ENCODE measurements around the gene ZNF148. TPM values are rescaled to one million over a fixed set of nuclear protein-coding genes. Genes with fewer than 3 reads are reported as not detected.

ZNF148 gene
- total RNA-seq, 1 experiment from 2014 or later, result 55.8 TPM

DNA sequence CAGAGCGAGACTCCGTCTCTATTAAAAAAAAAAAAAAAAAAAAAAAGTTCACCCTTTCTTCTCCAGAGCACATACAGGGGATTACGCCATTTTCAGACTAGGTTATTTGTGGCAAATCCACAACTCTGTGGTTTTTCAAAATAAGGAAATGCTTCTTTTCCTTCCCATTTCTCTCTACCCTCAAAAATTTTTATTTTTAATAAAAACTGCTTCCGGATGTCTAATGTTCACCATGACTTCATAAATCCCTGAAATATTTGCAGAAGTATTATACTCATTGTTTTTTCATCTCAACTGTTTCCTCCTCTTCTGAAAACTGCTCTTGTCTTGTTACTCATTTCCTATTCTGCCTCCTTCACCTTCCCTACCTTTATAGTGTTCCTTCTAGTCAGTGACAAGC lies 117.6 kb downstream of the ZNF148 start:
- ChIA-PET CTCF (no interaction called here), POLR2A (interaction anchor here (0.7 kb wide), 1 partner anchor 10 kb away, joined by 4 read pairs; no protein-coding TSS in a partner anchor)
- BruUV-seq (replicated peaks), result no TSS peak
- in situ Hi-C loops (cut with HindIII; ENCODE audit: low pct_unique_long_range_greater_than_20kb, low sequenced_read_pairs) (no loop called here), intact Hi-C loops (cut with micrococcal nuclease; ENCODE audit: unreplicated experiment) (no loop called here)
- TF ChIP-seq POLR2AphosphoS5 (IDR thresholded peaks at IDR 0.05; ENCODE audit: low read depth, low read length), result no peak
- TF ChIP-seq, protein P1, sequence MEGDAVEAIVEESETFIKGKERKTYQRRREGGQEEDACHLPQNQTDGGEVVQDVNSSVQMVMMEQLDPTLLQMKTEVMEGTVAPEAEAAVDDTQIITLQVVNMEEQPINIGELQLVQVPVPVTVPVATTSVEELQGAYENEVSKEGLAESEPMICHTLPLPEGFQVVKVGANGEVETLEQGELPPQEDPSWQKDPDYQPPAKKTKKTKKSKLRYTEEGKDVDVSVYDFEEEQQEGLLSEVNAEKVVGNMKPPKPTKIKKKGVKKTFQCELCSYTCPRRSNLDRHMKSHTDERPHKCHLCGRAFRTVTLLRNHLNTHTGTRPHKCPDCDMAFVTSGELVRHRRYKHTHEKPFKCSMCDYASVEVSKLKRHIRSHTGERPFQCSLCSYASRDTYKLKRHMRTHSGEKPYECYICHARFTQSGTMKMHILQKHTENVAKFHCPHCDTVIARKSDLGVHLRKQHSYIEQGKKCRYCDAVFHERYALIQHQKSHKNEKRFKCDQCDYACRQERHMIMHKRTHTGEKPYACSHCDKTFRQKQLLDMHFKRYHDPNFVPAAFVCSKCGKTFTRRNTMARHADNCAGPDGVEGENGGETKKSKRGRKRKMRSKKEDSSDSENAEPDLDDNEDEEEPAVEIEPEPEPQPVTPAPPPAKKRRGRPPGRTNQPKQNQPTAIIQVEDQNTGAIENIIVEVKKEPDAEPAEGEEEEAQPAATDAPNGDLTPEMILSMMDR (IDR thresholded peaks at IDR 0.05), result no peak
- TF ChIP-seq SIN3A (IDR thresholded peaks at IDR 0.05; ENCODE audit: borderline replicate concordance, insufficient read depth, low read depth, low read length), result no peak
- no peak for TF ChIP-seq TCF7L2 (IDR thresholded peaks at IDR 0.05; ENCODE audit: low read depth, low read length)
- TF ChIP-seq, protein P2, sequence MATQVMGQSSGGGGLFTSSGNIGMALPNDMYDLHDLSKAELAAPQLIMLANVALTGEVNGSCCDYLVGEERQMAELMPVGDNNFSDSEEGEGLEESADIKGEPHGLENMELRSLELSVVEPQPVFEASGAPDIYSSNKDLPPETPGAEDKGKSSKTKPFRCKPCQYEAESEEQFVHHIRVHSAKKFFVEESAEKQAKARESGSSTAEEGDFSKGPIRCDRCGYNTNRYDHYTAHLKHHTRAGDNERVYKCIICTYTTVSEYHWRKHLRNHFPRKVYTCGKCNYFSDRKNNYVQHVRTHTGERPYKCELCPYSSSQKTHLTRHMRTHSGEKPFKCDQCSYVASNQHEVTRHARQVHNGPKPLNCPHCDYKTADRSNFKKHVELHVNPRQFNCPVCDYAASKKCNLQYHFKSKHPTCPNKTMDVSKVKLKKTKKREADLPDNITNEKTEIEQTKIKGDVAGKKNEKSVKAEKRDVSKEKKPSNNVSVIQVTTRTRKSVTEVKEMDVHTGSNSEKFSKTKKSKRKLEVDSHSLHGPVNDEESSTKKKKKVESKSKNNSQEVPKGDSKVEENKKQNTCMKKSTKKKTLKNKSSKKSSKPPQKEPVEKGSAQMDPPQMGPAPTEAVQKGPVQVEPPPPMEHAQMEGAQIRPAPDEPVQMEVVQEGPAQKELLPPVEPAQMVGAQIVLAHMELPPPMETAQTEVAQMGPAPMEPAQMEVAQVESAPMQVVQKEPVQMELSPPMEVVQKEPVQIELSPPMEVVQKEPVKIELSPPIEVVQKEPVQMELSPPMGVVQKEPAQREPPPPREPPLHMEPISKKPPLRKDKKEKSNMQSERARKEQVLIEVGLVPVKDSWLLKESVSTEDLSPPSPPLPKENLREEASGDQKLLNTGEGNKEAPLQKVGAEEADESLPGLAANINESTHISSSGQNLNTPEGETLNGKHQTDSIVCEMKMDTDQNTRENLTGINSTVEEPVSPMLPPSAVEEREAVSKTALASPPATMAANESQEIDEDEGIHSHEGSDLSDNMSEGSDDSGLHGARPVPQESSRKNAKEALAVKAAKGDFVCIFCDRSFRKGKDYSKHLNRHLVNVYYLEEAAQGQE (IDR thresholded peaks at IDR 0.05; ENCODE audit: insufficient read depth in 1 of 2, low read depth in 2 of 2, low read length in 1 of 2), result no peak
- H3K4me1 ChIP-seq (ENCODE audit: control insufficient read depth, insufficient read depth, low read length), result no peaks in the 10 kb centered on the region
- peaks cover 3% of the 10 kb centered on the region; the same call in 1 of the 2 replicates for H3K9me3 ChIP-seq (ENCODE audit: control insufficient read depth, insufficient read depth, low read depth, low read length)
- DNase-seq (ENCODE audit: low read depth, low spot score), result no peak
- ATAC-seq, result no peak
- no peaks in the 10 kb centered on the region for H3K36me3 ChIP-seq (ENCODE audit: control insufficient read depth, insufficient read depth, low read length)
- H3K4me3 ChIP-seq (ENCODE audit: low read depth in 2 of 2, low read length in 2 of 2), result no peak overlapping the region
- no peak overlapping the region for H3K27ac ChIP-seq (ENCODE audit: low read length)
- no peaks in the 10 kb centered on the region for H3K27me3 ChIP-seq (ENCODE audit: control insufficient read depth, insufficient read depth, low read length)

DNA sequence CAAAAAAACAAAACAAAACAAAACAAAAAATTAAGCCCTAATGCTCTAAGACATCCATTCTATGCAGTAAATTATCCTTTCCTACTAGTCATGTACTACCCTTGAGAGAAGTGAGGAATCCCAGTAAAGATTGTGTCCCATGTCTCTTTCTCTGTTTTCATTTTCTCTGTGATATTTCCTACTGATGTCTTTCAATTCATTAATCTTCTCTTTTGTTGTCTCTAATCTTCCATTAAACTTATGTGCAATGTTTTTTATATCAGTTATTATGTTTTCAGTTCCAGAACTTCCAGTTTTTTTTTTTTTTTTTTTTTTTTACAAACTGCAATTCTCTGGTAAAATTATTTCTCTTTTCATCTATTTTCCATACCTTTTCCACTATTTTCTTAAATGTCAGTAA lies 118.5 kb downstream of the ZNF148 start:
- ChIA-PET CTCF (no interaction called here), POLR2A (interaction anchor here (0.7 kb wide), 1 partner anchor 9 kb away, joined by 4 read pairs; no protein-coding TSS in a partner anchor)
- DNase-seq (ENCODE audit: low read depth, low spot score) (no peak), ATAC-seq (no peak)
- Histone ChIP-seq H3K4me1 (ENCODE audit: control insufficient read depth, insufficient read depth, low read length) (no peaks in the 10 kb centered on the region), H3K4me3 (ENCODE audit: low read depth in 2 of 2, low read length in 2 of 2) (no peak overlapping the region), H3K36me3 (ENCODE audit: control insufficient read depth, insufficient read depth, low read length) (no peaks in the 10 kb centered on the region), H3K27ac (ENCODE audit: low read length) (no peak overlapping the region), H3K27me3 (ENCODE audit: control insufficient read depth, insufficient read depth, low read length) (no peaks in the 10 kb centered on the region), H3K9me3 (ENCODE audit: control insufficient read depth, insufficient read depth, low read depth, low read length) (peaks cover 3% of the 10 kb centered on the region; the same call in 1 of the 2 replicates)
- intact Hi-C loops (cut with micrococcal nuclease; ENCODE audit: unreplicated experiment), result no loop called here
- BruUV-seq (replicated peaks), result no TSS peak
- in situ Hi-C loops (cut with HindIII; ENCODE audit: low pct_unique_long_range_greater_than_20kb, low sequenced_read_pairs), result no loop called here
- TF ChIP-seq POLR2AphosphoS5 (IDR thresholded peaks at IDR 0.05; ENCODE audit: low read depth, low read length) (no peak), SIN3A (IDR thresholded peaks at IDR 0.05; ENCODE audit: borderline replicate concordance, insufficient read depth, low read depth, low read length) (no peak), TCF7L2 (IDR thresholded peaks at IDR 0.05; ENCODE audit: low read depth, low read length) (no peak)
- TF ChIP-seq, protein P2 (IDR thresholded peaks at IDR 0.05; ENCODE audit: insufficient read depth in 1 of 2, low read depth in 2 of 2, low read length in 1 of 2), result no peak
- TF ChIP-seq, protein P1 (IDR thresholded peaks at IDR 0.05), result no peak
